H1 (cell line): ENCODE data around the gene TUT4. TPM values are rescaled to one million over a fixed set of nuclear protein-coding genes. Genes with fewer than 3 reads are reported as not detected.

ENCODE experiments used
- E2F6 ChIP-seq: IDR thresholded peaks from 2 replicates; pipeline ENCODE4 v1.6.1; 2012; ENCODE audit warnings: inconsistent platforms
- JUND ChIP-seq: IDR thresholded peaks from 2 replicates; pipeline ENCODE4 v1.6.1; 2011; ENCODE audit warnings: mild to moderate bottlenecking, improper control_type of control experiment, low read length
- RNF2 ChIP-seq: fragments of 200-900, 300-1000 bp; sonication (generic); IDR thresholded peaks from 2 replicates; pipeline ENCODE4 v1.7.1; 2016; ENCODE audit warnings: borderline replicate concordance, low read depth, mild to moderate bottlenecking, antibody characterized with exemption, low read length; ENCODE audit not compliant: poor library complexity, severe bottlenecking; ENCODE audit errors: missing control alignments
- SIN3A ChIP-seq, 2 experiments: IDR thresholded peaks in 1 of 2; conservative IDR thresholded peaks in 1 of 2; 2 replicates each; pipeline ENCODE4 v1.6.1; 2011 to 2012; ENCODE audit warnings: low read length in 2 of 2, improper control_type of control experiment in 1 of 2, low read depth in 1 of 2, mild to moderate bottlenecking in 1 of 2
- polyA plus RNA-seq, 7 experiments: library from polyadenylated mRNA; depleted of rRNA in 3 of 7; stranded (reverse) in 5 of 7; unstranded in 2 of 7; fragments of >200 nt in 5 of 7; fragments of 200-250 nt in 2 of 7; gene quantifications; 1 replicate in 5 of 7; 2 replicates in 1 of 7; 4 replicates in 1 of 7; pipeline versions ENCODE4 v1.2.1 to v1.2.3, GENCODE V29; 2011 to 2013; ENCODE audit warnings: missing spikeins in 2 of 7, mixed read lengths in 2 of 7
- total RNA-seq: library from RNA; stranded (reverse); fragmentation: NEBNext Ultra II Directional; extraction: Animal tissue kit (Norgen Biotek cat#: 25700); gene quantifications from 2 replicates; pipeline ENCODE4 v1.2.1, GENCODE V29; 2021
- TF ChIP-seq, protein P1 (sequence below): IDR thresholded peaks from 2 replicates; pipeline ENCODE4 v1.6.1; 2011; ENCODE audit warnings: low read length, improper control_type of control experiment

Gene TUT4
- total and polyA plus RNA-seq, 2 of the 8 experiments (the other 6 are each of a cell fraction or from before 2014, with no cell fraction given) = 54.5 to 63.3 TPM

DNA sequence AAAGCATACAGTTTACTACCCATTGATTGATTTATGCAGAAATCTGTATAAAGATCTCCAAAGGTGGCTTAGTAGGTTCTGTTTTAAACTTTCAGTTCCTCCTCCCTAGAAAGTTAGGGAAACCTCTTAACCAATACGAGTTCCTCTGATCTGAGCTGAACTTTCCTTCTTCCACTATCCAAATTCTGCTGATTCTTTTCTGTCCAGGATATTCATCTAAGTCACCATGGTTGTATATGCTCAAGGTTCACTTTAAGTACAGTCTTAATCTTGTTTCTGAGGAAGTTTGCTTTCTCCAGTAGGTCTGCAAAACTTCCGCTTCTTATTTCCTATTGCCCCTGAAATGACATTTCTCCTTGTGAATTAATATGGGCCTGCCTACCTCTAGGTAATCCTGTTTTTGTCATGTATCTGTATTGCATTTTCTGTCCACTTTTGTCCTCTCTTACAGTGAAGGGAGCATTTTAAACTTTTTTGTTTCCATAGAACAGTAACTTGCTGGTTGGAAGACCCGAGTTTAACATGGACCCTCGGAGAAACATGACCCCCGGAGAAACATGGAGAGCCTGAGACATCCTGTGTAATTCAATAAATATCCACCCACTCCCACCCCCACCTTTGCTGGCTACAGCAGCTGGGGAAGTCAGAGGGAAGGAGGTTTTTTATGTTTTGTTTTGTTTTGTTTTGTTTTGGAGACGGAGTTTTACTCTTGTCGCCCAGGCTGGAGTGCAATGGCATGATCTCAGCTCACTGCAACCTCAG is 16.7 kb upstream of the TUT4 start (continued):
- TF ChIP-seq E2F6 (no peak), JUND (no peak), SIN3A (conservative IDR thresholded peaks at IDR 0.05 in 1 of 2, IDR thresholded peaks at IDR 0.05 in 1 of 2; ENCODE audit: low read depth in 1 of 2, low read length in 2 of 2) (no peak), RNF2 (no peak)
- TF ChIP-seq, protein P1, sequence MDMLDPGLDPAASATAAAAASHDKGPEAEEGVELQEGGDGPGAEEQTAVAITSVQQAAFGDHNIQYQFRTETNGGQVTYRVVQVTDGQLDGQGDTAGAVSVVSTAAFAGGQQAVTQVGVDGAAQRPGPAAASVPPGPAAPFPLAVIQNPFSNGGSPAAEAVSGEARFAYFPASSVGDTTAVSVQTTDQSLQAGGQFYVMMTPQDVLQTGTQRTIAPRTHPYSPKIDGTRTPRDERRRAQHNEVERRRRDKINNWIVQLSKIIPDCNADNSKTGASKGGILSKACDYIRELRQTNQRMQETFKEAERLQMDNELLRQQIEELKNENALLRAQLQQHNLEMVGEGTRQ = no peak
